Parathyroid adenoma (tissue), 2 donors: ENCODE results near the gene NRXN3.

Experiments
- H2AFZ ChIP-seq: fragments of 300-600 bp; sonication (generic); one replicate; pipeline ENCODE4 v1.7.0; 2017; ENCODE audit warnings: antibody characterized with exemption, mild to moderate bottlenecking
- H3K27ac ChIP-seq: fragments of 300-600 bp; sonication (generic); one replicate; pipeline ENCODE4 v1.7.0; 2017
- H3K27me3 ChIP-seq: fragments of 300-600 bp; sonication (generic); one replicate; pipeline ENCODE4 v1.7.0; 2017; ENCODE audit warnings: low read length; ENCODE audit not compliant: control insufficient read depth, insufficient read depth
- H3K36me3 ChIP-seq: fragments of 300-600 bp; sonication (generic); one replicate; pipeline ENCODE4 v1.7.0; 2017; ENCODE audit warnings: low read length; ENCODE audit not compliant: control insufficient read depth, insufficient read depth
- H3K4me1 ChIP-seq: fragments of 300-600 bp; sonication (generic); one replicate; pipeline ENCODE4 v1.7.0; 2017; ENCODE audit warnings: control low read depth
- H3K4me2 ChIP-seq: fragments of 300-600 bp; sonication (generic); one replicate; pipeline ENCODE4 v1.7.0; 2017; ENCODE audit warnings: low read length
- H3K4me3 ChIP-seq: fragments of 300-600 bp; sonication (generic); one replicate; pipeline ENCODE4 v1.7.0; 2017; ENCODE audit warnings: low read depth, low read length
- H3K79me2 ChIP-seq: fragments of 300-600 bp; sonication (generic); one replicate; pipeline ENCODE4 v1.7.0; 2017; ENCODE audit warnings: control low read depth
- H3K9ac ChIP-seq: fragments of 300-600 bp; sonication (generic); one replicate; pipeline ENCODE4 v1.7.0; 2017; ENCODE audit warnings: mild to moderate bottlenecking
- H3K9me3 ChIP-seq: fragments of 300-600 bp; sonication (generic); one replicate; pipeline ENCODE4 v1.7.0; 2017; ENCODE audit warnings: low read length; ENCODE audit not compliant: control insufficient read depth
- TF ChIP-seq, protein P1 (sequence below): fragments of 300-600 bp; sonication (generic); IDR thresholded peaks from one replicate; pipeline ENCODE4 v1.7.0; 2017; ENCODE audit warnings: antibody characterized with exemption, mild to moderate bottlenecking
- donor health status: primary hyperparathyroidism.

The NRXN3 gene

DNA sequence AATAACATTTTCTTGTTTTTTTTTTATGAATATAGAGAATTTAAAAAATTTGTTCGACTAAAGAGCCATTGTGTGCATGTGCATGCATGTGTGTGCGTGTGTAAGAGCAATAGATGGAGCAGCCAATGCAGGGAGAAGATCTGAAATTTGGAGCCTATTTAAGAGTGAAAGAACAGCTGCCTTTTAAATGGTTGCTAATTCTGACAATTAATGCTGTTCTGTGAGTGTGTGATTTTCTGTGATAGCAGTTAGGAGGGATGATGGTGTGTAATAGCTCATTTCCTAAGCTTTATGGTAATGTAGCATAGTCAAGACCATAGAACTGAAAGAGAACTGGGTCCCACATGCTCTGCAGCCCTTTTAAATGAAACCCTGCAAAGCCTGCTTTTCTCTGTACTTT, 137.9 kb downstream of the NRXN3 start:
- H3K9me3 ChIP-seq, result no peaks in the 10 kb centered on the region
- no peaks in the 10 kb centered on the region for H3K36me3 ChIP-seq
- H3K4me2 ChIP-seq, result no peak overlapping the region
- TF ChIP-seq, protein P1, sequence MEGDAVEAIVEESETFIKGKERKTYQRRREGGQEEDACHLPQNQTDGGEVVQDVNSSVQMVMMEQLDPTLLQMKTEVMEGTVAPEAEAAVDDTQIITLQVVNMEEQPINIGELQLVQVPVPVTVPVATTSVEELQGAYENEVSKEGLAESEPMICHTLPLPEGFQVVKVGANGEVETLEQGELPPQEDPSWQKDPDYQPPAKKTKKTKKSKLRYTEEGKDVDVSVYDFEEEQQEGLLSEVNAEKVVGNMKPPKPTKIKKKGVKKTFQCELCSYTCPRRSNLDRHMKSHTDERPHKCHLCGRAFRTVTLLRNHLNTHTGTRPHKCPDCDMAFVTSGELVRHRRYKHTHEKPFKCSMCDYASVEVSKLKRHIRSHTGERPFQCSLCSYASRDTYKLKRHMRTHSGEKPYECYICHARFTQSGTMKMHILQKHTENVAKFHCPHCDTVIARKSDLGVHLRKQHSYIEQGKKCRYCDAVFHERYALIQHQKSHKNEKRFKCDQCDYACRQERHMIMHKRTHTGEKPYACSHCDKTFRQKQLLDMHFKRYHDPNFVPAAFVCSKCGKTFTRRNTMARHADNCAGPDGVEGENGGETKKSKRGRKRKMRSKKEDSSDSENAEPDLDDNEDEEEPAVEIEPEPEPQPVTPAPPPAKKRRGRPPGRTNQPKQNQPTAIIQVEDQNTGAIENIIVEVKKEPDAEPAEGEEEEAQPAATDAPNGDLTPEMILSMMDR, result no peak
- no peak overlapping the region for H2AFZ ChIP-seq
- H3K79me2 ChIP-seq, result no peaks in the 10 kb centered on the region
- H3K27me3 ChIP-seq, result no peaks in the 10 kb centered on the region
- no peak overlapping the region for H3K4me3 ChIP-seq
- no peak overlapping the region for H3K9ac ChIP-seq
- peaks cover 2% of the 10 kb centered on the region for H3K4me1 ChIP-seq
- no peak overlapping the region for H3K27ac ChIP-seq

DNA sequence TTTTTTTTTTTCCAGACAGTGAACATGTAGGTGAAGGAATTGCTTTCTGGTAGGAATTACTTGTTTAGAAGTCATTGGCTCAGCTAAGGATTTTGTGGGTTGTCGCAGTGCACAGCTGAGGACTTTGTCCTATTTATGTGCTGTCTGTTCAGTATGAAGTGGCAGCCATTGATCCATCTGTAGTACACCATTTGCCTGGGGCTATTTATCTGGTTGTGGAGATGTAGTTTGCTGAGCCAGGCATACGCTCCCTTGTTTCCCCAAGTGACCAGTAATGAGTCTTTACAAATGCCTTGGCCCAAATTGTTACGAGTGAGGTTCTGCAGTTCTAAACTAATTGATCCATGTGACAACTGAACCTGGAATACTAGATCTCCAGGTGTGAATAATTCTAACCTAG, 140.1 kb downstream of the NRXN3 start:
- Histone ChIP-seq H3K27ac (no peak overlapping the region), H3K36me3 (no peaks in the 10 kb centered on the region), H3K4me3 (no peak overlapping the region), H3K9ac (no peak overlapping the region), H2AFZ (no peak overlapping the region), H3K4me2 (no peak overlapping the region), H3K9me3 (no peaks in the 10 kb centered on the region), H3K79me2 (no peaks in the 10 kb centered on the region), H3K27me3 (no peaks in the 10 kb centered on the region), H3K4me1 (peaks cover 2% of the 10 kb centered on the region)
- TF ChIP-seq, protein P1, result no peak

GRCh38 chr14:78313499-78313898, 143.3 kb downstream of the NRXN3 start:
- no peaks in the 10 kb centered on the region for H3K9me3 ChIP-seq
- H3K79me2 ChIP-seq, result no peaks in the 10 kb centered on the region
- no peak overlapping the region for H3K4me3 ChIP-seq
- no peak overlapping the region for H3K27ac ChIP-seq
- TF ChIP-seq, protein P1, result no peak
- no peaks in the 10 kb centered on the region for H3K36me3 ChIP-seq
- no peak overlapping the region for H3K9ac ChIP-seq
- no peak overlapping the region for H2AFZ ChIP-seq
- no peaks in the 10 kb centered on the region for H3K27me3 ChIP-seq
- H3K4me2 ChIP-seq, result no peak overlapping the region
- no peaks in the 10 kb centered on the region for H3K4me1 ChIP-seq

DNA sequence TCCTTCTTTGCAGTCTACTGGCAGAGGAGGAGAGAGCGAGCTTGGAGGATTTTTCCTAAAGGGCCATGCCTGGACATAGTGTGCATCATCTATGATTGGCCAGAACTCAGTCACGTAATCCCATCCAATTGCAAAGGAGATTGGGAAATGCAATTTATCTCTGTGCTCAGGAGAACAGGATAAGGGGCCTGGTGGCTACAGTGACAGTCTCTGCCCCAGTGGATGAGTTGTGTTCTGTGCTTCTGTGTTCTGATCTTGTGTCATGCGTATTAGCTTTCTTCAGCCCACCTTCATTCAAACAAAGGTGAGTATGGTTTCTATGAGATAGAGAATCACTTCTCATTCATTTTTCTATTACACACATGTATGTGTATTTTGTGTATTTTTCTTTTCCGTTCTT, 144.3 kb downstream of the NRXN3 start:
- H3K79me2 ChIP-seq, result no peaks in the 10 kb centered on the region
- no peak overlapping the region for H3K4me2 ChIP-seq
- H3K4me3 ChIP-seq, result no peak overlapping the region
- no peak overlapping the region for H3K9ac ChIP-seq
- no peaks in the 10 kb centered on the region for H3K9me3 ChIP-seq
- H3K4me1 ChIP-seq, result no peaks in the 10 kb centered on the region
- no peak overlapping the region for H3K27ac ChIP-seq
- H3K36me3 ChIP-seq, result no peaks in the 10 kb centered on the region
- TF ChIP-seq, protein P1, result no peak
- H3K27me3 ChIP-seq, result no peaks in the 10 kb centered on the region
- no peak overlapping the region for H2AFZ ChIP-seq

GRCh38 chr14:78316052-78316451, 145.9 kb downstream of the NRXN3 start:
- TF ChIP-seq, protein P1, result no peak
- Histone ChIP-seq H3K4me2 (no peak overlapping the region), H3K27me3 (no peaks in the 10 kb centered on the region), H3K79me2 (no peaks in the 10 kb centered on the region), H3K4me1 (no peaks in the 10 kb centered on the region), H3K9ac (no peak overlapping the region), H3K9me3 (no peaks in the 10 kb centered on the region), H3K4me3 (no peak overlapping the region), H3K27ac (no peak overlapping the region), H3K36me3 (no peaks in the 10 kb centered on the region), H2AFZ (no peak overlapping the region)
